ENCODE results near the gene HS1BP3.

GRCh38 chr2:20651731-20652099 is 817 bp upstream of the HS1BP3 start:
- TF ChIP-seq EP300 (IDR thresholded peaks at IDR 0.05) (no peak), CTCF (IDR thresholded peaks at IDR 0.05) (no peak)
